H9 (cell line): Measurements from ENCODE around the gene TIAM2. TPM values are rescaled to one million over a fixed set of nuclear protein-coding genes. Genes with fewer than 3 reads are reported as not detected.

Experiments used
- DNase-seq: peaks from one replicate; pipeline ENCODE4 v3.0.0-alpha.2; 2017
- H2AFZ ChIP-seq: one replicate; pipeline ENCODE4 v1.6.1; 2013; ENCODE audit warnings: mild to moderate bottlenecking, low read length, control low read depth, moderate library complexity
- H2AK5ac ChIP-seq: 2 replicates; pipeline ENCODE4 v1.6.1; 2013; ENCODE audit warnings: low read length, control low read depth, mixed read lengths; ENCODE audit not compliant: insufficient read length
- H2BK120ac ChIP-seq: one replicate; pipeline ENCODE4 v1.6.1; 2013; ENCODE audit warnings: low read depth, mild to moderate bottlenecking, low read length, control low read depth, inconsistent platforms; ENCODE audit not compliant: poor library complexity, severe bottlenecking
- H2BK12ac ChIP-seq: 2 replicates; pipeline ENCODE4 v1.6.1; 2013; ENCODE audit warnings: low read length, control low read depth, mixed read lengths, low read depth; ENCODE audit not compliant: insufficient read length
- H2BK15ac ChIP-seq: 2 replicates; pipeline ENCODE4 v1.6.1; 2013; ENCODE audit warnings: low read depth, low read length, control low read depth
- H2BK20ac ChIP-seq: one replicate; pipeline ENCODE4 v1.6.1; 2013; ENCODE audit warnings: low read depth, mild to moderate bottlenecking, low read length, control low read depth, inconsistent platforms; ENCODE audit not compliant: poor library complexity, severe bottlenecking
- H2BK5ac ChIP-seq: 2 replicates; pipeline ENCODE4 v1.6.1; 2013; ENCODE audit warnings: low read length, control low read depth, mixed read lengths; ENCODE audit not compliant: insufficient read length
- H3K14ac ChIP-seq: 2 replicates; pipeline ENCODE4 v1.6.1; 2013; ENCODE audit warnings: low read length, control low read depth; ENCODE audit not compliant: insufficient read depth
- H3K18ac ChIP-seq: 2 replicates; pipeline ENCODE4 v1.6.1; 2013; ENCODE audit warnings: low read depth, mild to moderate bottlenecking, mixed read lengths, low read length, control low read depth; ENCODE audit not compliant: insufficient read length
- H3K23ac ChIP-seq: 2 replicates; pipeline ENCODE4 v1.6.1; 2013; ENCODE audit warnings: low read length, control low read depth, mixed read lengths, low read depth; ENCODE audit not compliant: insufficient read length
- H3K23me2 ChIP-seq: 2 replicates; pipeline ENCODE4 v1.6.1; 2013; ENCODE audit warnings: low read depth, mild to moderate bottlenecking, mixed read lengths, low read length, control low read depth; ENCODE audit not compliant: insufficient read length, poor library complexity, severe bottlenecking
- H3K27ac ChIP-seq: 2 replicates; pipeline ENCODE4 v1.5.1; 2013; ENCODE audit warnings: low read length, control low read depth, mixed read lengths, low read depth; ENCODE audit not compliant: insufficient read length
- H3K27me3 ChIP-seq: 2 replicates; pipeline ENCODE4 v1.6.1; 2013; ENCODE audit warnings: low read length, control low read depth, inconsistent platforms; ENCODE audit not compliant: insufficient read depth
- H3K4ac ChIP-seq: 2 replicates; pipeline ENCODE4 v1.6.1; 2013; ENCODE audit warnings: low read depth, mild to moderate bottlenecking, control low read depth, inconsistent platforms, low read length, moderate library complexity
- H3K4me1 ChIP-seq: 2 replicates; pipeline ENCODE4 v1.6.1; 2013; ENCODE audit warnings: low read length, control low read depth, inconsistent platforms; ENCODE audit not compliant: insufficient read depth
- H3K4me2 ChIP-seq: 2 replicates; pipeline ENCODE4 v1.6.1; 2013; ENCODE audit warnings: low read length, control low read depth, mixed read lengths; ENCODE audit not compliant: insufficient read length, insufficient read depth
- H3K56ac ChIP-seq: 2 replicates; pipeline ENCODE4 v1.6.1; 2013; ENCODE audit warnings: low read depth, mild to moderate bottlenecking, mixed read lengths, low read length, control low read depth; ENCODE audit not compliant: insufficient read length
- H3K79me1 ChIP-seq: 2 replicates; pipeline ENCODE4 v1.6.1; 2013; ENCODE audit warnings: low read depth, mild to moderate bottlenecking, moderate library complexity, low read length, control low read depth, inconsistent platforms; ENCODE audit not compliant: insufficient read depth, poor library complexity, severe bottlenecking
- H3K79me2 ChIP-seq: 2 replicates; pipeline ENCODE4 v1.6.1; 2013; ENCODE audit warnings: low read length, control low read depth, inconsistent platforms; ENCODE audit not compliant: insufficient read depth
- H3K9ac ChIP-seq: 2 replicates; pipeline ENCODE4 v1.6.1; 2013; ENCODE audit warnings: low read length, control low read depth, mixed read lengths; ENCODE audit not compliant: insufficient read length; ENCODE audit errors: extremely low read depth
- H3K9me3 ChIP-seq: one replicate; pipeline ENCODE4 v1.6.1; 2013; ENCODE audit warnings: low read depth, low read length, inconsistent platforms; ENCODE audit not compliant: control insufficient read depth
- H3T11ph ChIP-seq: one replicate; pipeline ENCODE4 v1.6.1; 2013; ENCODE audit warnings: mild to moderate bottlenecking, low read length, control low read depth, inconsistent platforms
- H4K20me1 ChIP-seq: one replicate; pipeline ENCODE4 v1.6.1; 2013; ENCODE audit not compliant: control insufficient read depth, insufficient read length, insufficient read depth
- H4K5ac ChIP-seq: 2 replicates; pipeline ENCODE4 v1.6.1; 2013; ENCODE audit warnings: low read depth, mild to moderate bottlenecking, mixed read lengths, low read length, control low read depth; ENCODE audit not compliant: insufficient read length
- H4K8ac ChIP-seq: replicated peaks from 2 replicates; pipeline ENCODE4 v1.6.1; 2013; ENCODE audit warnings: low read length, control low read depth, mixed read lengths, low read depth; ENCODE audit not compliant: insufficient read length
- H4K91ac ChIP-seq: 2 replicates; pipeline ENCODE4 v1.6.1; 2013; ENCODE audit warnings: low read depth, mild to moderate bottlenecking, moderate library complexity, mixed read lengths, low read length, control low read depth; ENCODE audit not compliant: insufficient read length
- H3K27ac Mint-ChIP-seq, 3 experiments: 2 replicates in 2 of 3; 3 replicates in 1 of 3; pipeline ENCODE4 v1.8.0; 2020 to 2021; ENCODE audit warnings: mixed read lengths in 3 of 3, mild to moderate bottlenecking in 1 of 3, moderate library complexity in 1 of 3
- H3K27me3 Mint-ChIP-seq: 2 replicates; pipeline ENCODE4 v1.8.0; 2021; ENCODE audit warnings: low read depth, mild to moderate bottlenecking, moderate library complexity, mixed read lengths
- H3K36me3 Mint-ChIP-seq, 3 experiments: 2 replicates in 2 of 3; 3 replicates in 1 of 3; pipeline ENCODE4 v1.8.0; 2020 to 2021; ENCODE audit warnings: low read depth in 3 of 3, mixed read lengths in 3 of 3; ENCODE audit not compliant: insufficient read depth in 1 of 3
- H3K4me1 Mint-ChIP-seq, 2 experiments: 2 replicates each; pipeline ENCODE4 v1.8.0; 2020; ENCODE audit warnings: mixed read lengths in 2 of 2
- H3K4me3 Mint-ChIP-seq, 2 experiments: 2 replicates in 1 of 2; 3 replicates in 1 of 2; pipeline ENCODE4 v1.8.0; 2020 to 2021; ENCODE audit warnings: mild to moderate bottlenecking in 2 of 2, mixed read lengths in 2 of 2, moderate library complexity in 1 of 2
- H3K9me3 Mint-ChIP-seq, 2 experiments: 2 replicates in 1 of 2; 3 replicates in 1 of 2; pipeline ENCODE4 v1.8.0; 2020; ENCODE audit warnings: mild to moderate bottlenecking in 2 of 2, mixed read lengths in 2 of 2, moderate library complexity in 1 of 2
- WGBS: extraction: QIAGEN DNeasy Blood & Tissue Kit; methylation state at CpG from one replicate; pipeline ENCODE4 v1.1.7; 2013; ENCODE audit warnings: missing lambda C conversion rate, low lambda C conversion rate, mixed read lengths; ENCODE audit not compliant: insufficient read length; ENCODE audit errors: extremely low coverage; 5-methylcytosine and 5-hydroxymethylcytosine counted together
- total RNA-seq: library from RNA; stranded (reverse); gene quantifications from 2 replicates; pipeline ENCODE4 v1.2.1, GENCODE V29; 2021
- TF ChIP-seq, protein P1 (sequence below): fragments of 200-600 bp; sonication (generic); conservative IDR thresholded peaks from 3 replicates; pipeline ENCODE4 v1.8.0; 2021; ENCODE audit warnings: antibody characterized with exemption, mild to moderate bottlenecking

Gene TIAM2
- total RNA-seq, 1 experiment from 2014 or later: 6.3 TPM

DNA sequence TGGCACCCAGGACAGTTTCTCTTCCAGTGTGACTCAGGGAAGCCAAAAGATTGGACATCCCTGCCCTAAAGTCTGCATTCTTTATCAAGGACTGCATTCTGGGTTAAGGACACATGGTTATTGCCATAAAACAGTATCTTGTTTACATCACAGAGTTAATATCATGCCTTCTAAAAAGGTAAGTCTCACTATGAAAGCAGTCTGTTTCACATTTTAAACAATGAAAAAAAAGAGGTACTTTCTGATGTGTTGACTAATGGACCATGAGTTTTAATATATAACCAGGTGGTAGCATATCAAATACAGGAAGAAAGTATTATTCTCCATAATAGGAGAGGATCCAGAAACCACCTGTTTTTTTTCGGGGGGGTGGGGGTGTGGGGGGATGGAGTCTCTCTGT is 93.7 kb downstream of the TIAM2 start:
- Mint-ChIP-seq H3K36me3 (peaks cover 0 to 6% (median 5%) of the 10 kb centered on the region in 3 experiments; a peak in 3 of 7 replicates), H3K27ac (no peak overlapping the region; a peak in 1 of 7 replicates), H3K27me3 (no peaks in the 10 kb centered on the region; the same call in 1 of the 2 replicates), H3K4me3 (no peak overlapping the region), H3K9me3 (no peaks in the 10 kb centered on the region), H3K4me1 (peaks cover 17 to 24% of the 10 kb centered on the region in 2 experiments)
- Histone ChIP-seq H3K56ac (no peak overlapping the region), H3K79me1 (no peaks in the 10 kb centered on the region), H3K23me2 (no peaks in the 10 kb centered on the region), H3K18ac (no peak overlapping the region), H3T11ph (no peak overlapping the region), H2BK120ac (no peak overlapping the region), H3K79me2 (no peaks in the 10 kb centered on the region), H3K27ac (no peak overlapping the region), H3K4me1 (no peaks in the 10 kb centered on the region), H4K91ac (no peak overlapping the region), H3K9ac (no peak overlapping the region), H4K8ac (no peak overlapping the region), H3K27me3 (no peaks in the 10 kb centered on the region), H3K14ac (no peak overlapping the region), H2AFZ (no peak overlapping the region), H2BK5ac (no peak overlapping the region), H2AK5ac (no peak overlapping the region), H2BK12ac (no peak overlapping the region), H3K4ac (no peak overlapping the region), H2BK15ac (no peak overlapping the region), H3K4me2 (no peak overlapping the region), H3K23ac (no peak overlapping the region), H2BK20ac (no peak overlapping the region), H3K9me3 (no peaks in the 10 kb centered on the region), H4K20me1 (no peaks in the 10 kb centered on the region), H4K5ac (no peak overlapping the region)
- WGBS: no CpG with 5 or more reads among the region's 1 CpG
- DNase-seq: no peak
- TF ChIP-seq, protein P1, sequence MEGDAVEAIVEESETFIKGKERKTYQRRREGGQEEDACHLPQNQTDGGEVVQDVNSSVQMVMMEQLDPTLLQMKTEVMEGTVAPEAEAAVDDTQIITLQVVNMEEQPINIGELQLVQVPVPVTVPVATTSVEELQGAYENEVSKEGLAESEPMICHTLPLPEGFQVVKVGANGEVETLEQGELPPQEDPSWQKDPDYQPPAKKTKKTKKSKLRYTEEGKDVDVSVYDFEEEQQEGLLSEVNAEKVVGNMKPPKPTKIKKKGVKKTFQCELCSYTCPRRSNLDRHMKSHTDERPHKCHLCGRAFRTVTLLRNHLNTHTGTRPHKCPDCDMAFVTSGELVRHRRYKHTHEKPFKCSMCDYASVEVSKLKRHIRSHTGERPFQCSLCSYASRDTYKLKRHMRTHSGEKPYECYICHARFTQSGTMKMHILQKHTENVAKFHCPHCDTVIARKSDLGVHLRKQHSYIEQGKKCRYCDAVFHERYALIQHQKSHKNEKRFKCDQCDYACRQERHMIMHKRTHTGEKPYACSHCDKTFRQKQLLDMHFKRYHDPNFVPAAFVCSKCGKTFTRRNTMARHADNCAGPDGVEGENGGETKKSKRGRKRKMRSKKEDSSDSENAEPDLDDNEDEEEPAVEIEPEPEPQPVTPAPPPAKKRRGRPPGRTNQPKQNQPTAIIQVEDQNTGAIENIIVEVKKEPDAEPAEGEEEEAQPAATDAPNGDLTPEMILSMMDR: no peak
